Limb (tissue), 2 donors: Measurements from ENCODE around the gene GLIS1.

Experiments used
- DNase-seq, 2 donors: peaks; one replicate each; pipeline ENCODE4 v3.0.0-alpha.2; 2016; ENCODE audit errors: extremely low spot score in 2 of 2

GLIS1 gene

DNA sequence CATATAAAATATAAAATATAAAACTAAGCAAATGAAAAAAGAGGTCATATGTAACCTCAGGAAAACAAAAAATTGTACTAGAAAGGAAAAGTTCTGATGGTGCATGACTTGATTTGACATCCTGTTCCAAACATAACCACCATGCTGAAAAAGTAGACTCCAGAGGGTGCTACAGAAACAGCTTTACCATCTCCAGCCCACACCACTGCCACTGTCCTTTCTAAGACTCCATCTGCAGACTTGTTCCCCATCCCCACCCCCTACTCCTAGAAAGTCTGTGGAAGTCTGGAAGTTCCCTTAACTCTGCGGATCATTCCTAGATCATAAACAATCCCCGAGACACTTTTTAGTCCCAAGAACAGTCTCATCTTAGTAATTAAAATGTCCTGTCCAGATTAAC is 20.5 kb downstream of the GLIS1 start:
- DNase-seq: no peak

DNA sequence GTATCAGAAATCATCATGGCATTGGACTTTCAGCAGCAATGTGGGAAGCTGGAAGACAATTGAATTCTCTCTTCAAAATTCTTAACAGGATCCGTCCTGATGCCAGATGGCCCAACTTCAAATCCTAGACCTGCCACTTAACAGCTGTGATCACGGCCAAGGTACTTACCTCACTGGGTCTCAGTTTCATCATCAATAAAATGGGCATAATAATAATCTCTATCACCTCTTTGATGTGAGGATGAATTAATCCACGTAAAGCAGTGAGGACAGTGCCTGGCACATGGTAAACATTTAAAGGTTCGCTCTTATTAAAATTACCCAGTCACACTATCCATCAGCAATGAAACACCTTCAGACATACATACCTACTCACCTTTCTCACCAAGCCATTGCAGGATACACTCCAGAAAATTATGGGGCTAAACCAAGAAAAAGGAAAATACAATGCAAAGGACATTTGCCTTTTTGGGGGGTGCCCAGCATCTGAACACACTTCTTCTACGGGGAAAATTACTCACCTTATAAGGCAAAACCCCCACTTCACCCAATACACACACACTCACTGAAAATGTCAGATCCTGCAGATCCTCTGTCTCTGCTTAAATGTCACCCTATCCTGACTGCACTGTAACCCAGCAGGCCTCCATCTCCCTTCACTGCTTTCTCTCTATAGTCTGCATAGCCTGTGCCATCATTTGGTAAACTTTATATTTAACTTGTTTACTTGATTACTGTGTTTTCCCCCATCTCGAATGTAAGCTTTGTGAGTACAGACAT is 21.7 kb downstream of the GLIS1 start:
- DNase-seq: no peak

DNA sequence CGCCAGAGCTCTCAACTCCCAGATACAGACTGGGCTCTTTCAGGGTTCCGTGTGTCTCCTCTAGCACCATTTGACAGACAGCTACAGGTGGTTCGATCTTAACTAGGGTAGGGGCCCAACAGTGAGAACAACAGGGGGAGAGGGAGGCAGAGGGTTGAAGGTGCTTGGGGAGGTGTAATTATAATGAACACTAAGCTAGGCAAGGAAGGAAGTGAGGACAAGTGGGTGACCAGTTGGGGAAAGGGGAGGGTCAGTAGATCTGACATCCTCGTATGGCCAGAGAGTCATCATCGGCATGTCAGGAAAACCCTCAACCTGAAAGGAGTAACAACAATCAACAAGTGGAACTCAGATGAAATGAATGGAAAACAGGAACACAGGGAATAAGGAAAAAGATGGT is 22.8 kb downstream of the GLIS1 start:
- no peak for DNase-seq

DNA sequence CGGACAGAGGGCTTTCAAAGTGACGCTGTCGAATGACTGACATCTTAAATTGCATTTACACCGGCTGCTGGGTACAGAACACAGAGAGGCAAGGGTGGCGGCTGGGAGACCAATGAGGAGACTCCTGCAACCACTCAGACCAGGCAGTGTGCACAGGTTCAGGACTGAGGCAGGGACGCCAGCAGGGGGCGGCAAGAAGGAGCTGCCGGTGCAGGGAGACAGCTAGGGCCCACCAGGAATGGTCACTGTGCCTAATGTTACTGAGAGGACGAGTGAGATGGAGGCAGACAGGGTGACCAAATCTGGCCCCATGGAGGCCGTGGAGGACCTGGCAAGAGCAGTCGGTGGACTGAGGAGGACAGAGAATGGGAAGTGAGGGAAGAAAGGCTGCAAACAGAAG is 23.5 kb downstream of the GLIS1 start:
- no peak for DNase-seq

DNA sequence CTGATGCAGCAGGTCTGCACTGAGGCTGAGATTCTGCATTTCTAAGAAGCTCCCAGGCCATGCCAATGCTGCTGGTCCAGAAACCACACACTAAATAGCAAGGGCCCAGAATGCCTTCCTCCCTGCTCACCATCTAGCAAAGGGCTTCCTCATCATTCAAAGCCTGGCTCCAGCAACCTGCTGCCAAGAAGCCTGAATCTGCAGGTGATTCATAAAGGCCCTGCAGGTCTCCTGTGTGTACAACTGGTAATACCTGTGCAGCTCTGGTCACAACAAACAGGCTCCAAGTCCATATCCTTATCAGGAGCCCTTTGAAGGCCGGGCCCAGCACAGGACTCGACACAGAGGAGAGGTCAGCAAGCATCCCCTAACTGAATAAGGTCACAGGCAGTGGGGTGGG is 26.7 kb downstream of the GLIS1 start:
- DNase-seq: no peak

DNA sequence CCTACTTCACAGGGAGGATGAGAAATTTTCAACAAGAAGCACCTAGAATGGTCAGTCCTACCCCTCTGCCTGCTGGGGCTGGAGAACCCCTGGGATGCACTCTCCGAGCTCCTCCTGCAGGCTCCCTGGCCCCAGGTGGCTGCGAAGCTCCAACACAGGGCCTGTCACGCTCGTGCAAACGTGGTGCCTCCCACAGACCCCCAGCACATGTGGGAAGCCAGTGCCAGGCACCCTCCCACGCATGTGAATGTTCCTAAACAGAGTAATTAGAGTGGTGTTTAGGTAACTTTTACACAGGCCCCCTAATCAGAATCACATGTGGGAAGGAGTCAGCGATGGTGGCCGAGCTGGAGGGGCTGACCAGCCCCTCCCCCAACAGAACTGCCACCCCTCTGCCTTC is 28.4 kb downstream of the GLIS1 start:
- DNase-seq: no peak

DNA sequence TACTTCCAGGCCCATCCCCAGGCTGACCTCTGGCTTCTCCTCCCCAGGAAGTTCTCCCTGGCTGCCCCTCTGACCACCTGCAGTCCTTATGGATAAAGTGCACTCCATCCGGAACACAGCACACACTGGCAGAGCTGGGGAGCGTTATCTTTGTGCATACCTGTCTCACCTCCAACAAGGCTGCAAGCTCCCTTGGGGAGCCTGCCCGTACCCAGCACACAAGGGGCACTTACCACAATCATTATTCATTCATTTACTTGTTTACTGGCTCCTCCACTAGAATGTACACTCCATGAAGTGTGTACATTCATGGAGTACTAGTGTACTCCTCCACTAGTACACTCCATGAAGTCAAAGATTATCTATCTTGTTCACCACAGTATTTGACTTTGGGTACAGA is 30.3 kb downstream of the GLIS1 start:
- DNase-seq: no peak

DNA sequence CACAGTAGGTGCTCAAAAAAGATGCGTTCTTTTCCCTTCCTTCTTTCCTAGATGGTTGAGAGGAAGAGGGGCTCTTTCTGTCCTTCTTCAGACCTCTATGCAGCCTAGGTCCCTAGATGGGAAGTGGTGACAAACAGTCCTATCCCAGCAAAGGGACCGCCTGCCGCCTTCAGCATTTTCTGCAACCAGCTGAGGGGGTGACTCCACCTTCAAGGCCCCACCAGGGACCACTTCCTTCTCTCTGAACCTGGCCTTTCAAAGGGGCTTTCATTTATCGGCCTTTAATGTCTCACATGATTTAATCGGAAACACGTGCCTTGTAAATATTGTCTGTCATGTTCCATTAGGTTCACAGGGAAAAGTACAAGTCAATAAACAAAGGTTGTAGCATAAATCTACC is 32.6 kb downstream of the GLIS1 start:
- no peak for DNase-seq

DNA sequence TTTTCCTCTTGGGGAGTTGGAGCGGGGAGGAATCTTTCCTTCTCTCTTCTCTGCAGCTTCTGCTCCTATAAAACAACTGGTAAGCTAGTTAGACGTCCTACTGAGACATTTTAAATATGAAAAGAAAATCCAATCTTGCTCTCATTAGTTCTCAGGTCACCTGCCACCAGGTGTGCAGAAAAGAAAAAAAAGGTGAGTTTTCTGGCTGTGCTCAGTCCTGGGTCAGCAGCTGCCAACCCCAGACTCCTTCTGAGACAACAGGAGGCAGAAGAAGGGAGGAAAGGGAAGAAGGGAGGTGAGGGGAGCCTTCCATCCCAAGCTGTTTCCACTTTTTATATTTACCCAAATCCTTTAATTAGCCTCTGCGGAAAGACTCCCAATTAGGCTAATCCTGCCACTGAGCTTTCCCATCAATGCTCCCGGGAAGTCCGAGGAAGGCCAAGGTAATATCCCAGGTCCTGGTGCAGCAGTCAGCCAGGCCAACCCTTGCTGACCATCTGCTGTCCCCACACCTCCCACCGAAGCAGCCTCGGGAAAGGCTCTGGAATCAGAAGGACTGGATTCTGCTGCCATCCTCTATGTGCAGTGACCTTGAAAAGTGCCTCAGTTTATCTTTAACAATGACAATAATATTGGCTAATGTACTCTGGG is 33.4 kb downstream of the GLIS1 start:
- no peak for DNase-seq

DNA sequence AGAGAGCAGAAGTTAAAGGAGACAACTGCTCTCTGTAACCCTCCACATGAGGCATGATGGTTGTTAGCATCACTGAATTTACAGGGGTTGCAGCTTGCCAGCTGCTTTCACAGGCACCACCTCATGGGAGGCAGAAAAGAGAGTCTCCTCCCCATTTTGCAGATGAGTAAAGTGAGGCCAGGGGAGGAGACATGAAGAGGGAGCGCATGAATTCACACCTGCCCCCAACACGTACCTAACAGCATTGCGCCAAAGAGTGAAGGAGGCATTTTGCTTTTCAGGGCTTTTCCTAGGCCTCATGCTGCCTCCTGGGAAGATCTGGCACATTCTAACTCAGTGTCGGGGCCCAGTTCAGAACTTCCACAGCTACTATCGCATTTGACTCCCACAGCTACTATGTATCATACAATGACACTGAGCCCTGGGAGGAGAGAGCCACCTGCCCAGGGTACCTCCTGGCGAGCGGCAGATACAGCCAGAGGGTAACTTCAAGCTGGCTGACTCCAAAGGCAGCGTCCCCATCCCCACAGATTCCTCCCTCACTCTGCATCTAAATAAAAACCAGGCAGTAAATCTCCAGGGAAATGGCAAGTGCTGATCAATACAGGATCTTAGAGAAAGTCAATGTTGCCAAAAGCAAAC is 34.0 kb downstream of the GLIS1 start:
- no peak for DNase-seq

DNA sequence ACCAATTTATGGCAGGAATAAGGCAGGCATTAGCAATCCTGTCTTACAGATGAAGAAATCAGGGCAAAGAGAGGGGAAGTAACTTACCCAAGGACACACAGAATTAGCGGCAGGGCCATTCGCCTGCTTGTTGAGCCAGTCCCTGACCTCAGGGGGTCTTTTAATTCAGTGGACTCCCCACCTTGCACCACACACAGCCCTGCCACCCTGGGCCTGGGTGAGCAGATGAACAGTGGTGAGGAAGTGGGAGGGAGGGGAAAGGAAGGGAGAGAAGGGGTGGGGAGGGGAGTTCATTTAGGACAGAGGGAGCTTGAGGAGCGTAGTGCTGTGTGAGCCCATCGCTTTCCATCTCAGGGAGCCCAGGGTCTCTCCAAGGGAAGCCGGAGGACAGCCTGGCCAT is 34.7 kb downstream of the GLIS1 start:
- DNase-seq: no peak

DNA sequence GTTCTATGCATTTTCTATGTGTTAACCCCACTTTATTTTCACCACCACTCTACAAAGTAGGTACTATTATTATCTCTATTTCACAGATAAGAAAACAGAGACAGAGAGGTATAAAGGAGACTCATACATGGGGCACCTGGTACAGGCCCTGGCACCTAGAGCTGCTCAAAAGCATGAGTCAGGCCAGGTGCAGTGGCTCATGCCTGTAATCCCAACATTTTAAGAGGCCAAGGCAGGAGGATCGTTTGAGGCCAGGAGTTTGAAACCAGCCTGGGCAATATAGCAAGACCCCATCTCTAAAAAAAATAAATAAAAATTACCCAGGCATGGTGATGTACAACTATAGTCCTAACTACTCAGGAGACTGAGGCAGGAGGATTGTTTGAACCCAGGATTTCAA is 35.8 kb downstream of the GLIS1 start:
- DNase-seq: no peak

DNA sequence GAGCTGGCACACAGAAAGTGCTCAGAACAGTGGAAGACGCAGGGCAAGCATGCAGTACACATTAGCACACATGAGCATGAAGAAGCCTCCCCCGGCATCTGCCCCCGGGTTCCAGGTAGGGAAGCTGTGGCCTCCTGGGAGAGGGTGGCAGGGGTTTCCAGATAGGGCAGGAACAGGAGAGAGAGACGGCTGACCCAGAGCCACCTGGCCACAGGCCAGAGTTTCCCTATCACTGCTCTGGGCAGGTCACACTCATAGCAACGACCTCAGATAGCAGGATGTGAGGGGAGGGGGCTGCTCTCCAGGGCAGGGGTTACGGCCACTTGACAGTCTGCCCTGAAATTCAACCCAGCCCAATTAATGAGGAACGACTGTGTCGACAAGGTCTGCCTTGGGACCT is 36.6 kb downstream of the GLIS1 start:
- DNase-seq: no peak

DNA sequence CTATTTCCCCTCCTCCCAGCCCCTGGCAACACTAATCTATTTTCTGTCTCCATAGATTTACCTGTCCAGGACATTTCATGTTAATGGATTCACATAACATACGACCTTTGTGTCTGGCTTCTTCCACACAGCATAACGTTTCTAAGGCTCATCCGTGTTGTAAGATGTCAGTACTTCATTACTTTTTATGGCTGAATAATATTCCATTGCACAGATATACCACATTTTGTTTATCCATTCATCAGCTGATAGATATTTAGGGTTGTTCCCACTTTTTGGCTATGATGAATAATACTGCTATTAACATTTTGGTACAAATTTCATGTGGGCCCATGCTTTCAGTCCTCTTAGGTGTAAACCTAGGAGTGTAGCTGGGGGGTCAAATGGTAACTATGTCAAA is 38.2 kb downstream of the GLIS1 start:
- DNase-seq: no peak

DNA sequence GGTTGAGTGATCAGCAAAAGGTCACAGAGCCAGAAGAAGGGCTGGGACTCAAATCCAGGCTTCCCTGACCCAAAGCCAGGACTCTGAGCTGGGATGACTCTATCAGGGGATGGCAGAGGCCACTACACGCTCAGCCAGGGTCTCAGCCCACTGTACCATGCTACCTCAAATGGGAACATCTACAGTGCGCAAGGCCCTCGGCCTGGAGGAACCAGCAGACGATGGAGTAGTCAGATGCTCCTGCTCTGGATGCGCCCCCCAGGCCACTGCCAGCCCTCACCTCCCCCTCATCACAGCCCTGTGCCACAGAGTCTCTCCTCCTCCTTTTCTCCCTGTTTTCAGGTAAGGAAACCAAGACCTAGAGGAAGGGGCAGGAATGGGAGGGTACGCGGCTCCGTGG is 39.0 kb downstream of the GLIS1 start:
- no peak for DNase-seq

DNA sequence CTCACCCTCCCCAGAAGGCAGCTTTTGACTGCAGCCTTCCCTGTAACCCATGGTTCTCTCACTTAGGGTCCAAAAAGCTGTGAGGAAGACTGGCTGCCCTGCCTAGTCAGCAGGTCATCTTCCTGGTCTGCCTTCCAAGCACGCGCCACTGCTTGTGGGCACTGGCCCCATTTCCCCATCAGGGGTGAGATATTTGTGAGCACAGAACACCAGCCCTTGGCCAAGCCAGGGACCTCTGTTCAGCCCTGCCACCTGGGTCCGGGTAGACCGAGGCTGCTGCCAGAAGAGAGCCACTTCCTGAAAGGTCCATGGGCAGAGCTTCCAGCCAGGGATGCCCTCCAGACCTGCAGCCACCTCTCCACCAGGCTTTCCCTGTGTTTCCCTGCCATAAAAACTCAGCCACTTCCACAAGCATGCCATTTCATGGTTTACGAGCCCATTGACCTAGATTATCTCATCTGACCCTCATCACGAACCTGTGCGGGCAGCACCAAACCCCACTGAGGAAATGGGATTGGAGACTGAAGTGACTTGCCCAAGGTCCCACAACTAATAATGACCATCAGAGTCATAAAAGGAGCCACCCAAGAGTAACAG is 40.5 kb downstream of the GLIS1 start:
- DNase-seq: no peak

DNA sequence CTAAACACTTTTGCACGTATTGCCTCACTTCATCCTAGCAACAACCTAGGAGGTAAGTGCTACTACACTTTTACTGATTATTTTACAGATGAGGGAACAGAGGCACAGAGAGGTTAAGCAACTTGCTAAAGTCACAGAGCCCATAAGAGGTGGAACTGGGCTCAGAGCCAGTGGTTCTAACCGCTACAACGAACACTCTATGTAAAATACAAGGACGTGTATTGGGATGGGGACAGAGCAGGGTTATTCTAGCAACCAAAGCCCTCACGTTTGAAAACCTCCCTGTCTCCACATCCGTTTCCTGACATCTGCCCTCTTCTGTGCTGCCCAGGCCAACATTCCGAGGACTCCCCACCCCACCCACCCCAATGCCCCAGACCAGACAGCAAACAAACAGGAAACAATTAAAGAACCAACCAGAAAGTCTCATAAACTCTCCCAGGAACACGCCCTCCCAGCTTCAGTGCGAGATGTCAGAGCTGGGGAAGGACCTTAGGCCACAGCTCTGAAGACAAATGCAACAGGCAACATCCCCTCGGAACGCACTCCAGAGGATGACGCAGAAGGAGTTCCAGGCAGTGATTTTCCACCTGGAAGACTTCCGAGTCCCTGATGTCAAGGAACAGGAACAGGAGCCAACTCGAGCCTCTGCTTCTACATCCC is 41.1 kb downstream of the GLIS1 start:
- no peak for DNase-seq

DNA sequence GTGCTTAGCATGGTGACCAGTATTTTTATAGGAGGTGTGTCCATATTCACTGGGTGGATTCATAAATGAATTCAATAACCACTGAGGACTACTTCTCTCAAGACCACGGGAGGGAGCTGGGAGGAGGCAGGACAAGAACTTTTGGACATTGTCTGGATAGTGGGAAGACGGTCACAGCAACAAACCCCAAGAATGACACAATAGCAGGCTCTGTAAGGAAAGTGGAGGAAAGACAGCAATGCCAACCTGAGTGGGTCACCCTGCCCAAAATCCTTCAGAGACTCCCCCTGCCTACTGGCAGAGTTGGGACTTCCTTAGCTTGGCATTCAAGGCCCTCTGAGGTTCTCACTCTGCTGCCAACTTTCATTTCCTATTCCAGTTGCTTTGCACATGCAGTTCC is 42.0 kb downstream of the GLIS1 start:
- no peak for DNase-seq

DNA sequence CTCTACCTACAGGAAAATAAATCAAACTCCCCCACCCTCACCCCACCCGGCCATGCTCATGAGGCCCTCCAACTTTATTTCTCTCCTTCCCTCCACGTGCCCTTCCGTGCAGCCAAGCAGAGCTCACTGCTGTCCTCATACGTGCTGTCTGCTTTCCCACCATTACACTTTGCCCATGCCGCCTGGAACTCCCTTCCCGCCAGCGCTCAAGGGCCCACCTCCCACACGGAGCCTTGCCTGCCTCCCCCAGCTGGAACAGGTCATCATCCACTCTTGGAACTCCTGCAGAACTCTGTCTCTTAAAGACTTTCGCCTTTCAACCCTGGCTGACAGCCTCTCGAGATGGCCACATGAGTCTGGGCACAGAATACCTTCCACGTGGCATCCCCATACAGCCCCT is 42.4 kb downstream of the GLIS1 start:
- no peak for DNase-seq

DNA sequence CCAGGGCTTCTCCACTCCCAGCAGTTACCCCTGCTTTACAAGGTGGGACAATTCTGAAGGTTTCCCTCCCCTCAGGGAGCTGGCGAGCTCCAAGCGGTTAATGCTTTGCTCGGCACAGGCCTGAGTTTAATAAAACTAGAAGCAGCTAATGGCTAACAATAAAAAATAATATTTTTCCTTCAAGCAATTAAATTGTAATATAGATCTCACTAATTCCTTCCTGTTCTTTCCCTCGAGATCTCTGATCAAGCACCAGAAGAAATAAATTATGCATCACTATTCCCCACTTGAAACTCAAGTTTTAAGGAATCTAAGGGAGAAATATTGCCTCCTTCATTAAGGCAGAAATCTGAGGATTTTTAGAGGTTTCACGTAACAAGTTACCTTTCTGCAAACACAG is 42.9 kb downstream of the GLIS1 start:
- no peak for DNase-seq

DNA sequence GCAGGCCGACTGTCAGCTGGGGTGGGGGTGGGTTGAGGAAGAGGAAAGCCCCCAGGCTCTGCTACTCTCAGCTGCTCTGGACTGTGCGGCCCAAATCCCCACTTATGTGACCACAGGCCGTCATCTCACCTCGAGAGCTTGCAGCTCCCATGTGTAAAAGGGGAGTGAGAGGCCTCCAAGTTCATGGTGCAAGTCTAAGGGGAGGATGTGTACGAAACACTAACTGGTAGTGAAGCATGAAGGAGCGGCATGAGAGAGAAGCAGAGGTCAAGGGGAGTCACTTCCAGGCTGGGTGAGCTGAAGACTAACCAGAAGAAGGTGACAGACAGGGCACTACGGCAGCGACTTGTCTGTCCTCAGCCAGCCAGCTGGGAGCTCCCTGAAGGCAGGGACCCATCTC is 43.8 kb downstream of the GLIS1 start:
- DNase-seq: no peak

DNA sequence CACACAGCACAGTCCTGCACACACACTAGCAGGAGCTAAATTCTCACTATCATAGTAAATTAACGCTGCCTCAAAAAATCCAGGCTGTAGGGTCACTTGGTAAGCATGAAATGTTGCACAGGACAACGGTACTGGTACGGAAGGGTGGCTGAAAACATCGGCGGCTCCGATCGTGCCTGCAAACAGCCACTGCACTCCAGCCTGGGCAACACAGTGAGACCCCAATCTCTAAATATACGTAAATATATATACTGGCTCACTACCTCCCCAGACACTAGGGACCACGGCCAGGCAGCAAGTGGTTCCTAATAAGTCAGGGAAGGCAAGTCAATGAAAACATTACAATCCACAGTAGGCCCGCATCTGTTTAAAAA is 44.3 kb downstream of the GLIS1 start:
- DNase-seq: no peak
